Measurements from ENCODE around the gene SNCA. TPM values are rescaled to one million over a fixed set of nuclear protein-coding genes. Genes with fewer than 3 reads are reported as not detected.

The SNCA gene
- total RNA-seq, 1 donor from 2014 or later: 7.0 TPM

- no peak overlapping the region for H3K27ac ChIP-seq (replicated peaks)
- H3K27me3 ChIP-seq (ENCODE audit: low read depth): no peaks in the 10 kb centered on the region
- H3K4me1 ChIP-seq: peaks cover 11% of the 10 kb centered on the region
- H3K9me3 ChIP-seq (replicated peaks): no peaks in the 10 kb centered on the region
- intact Hi-C loops (cut with micrococcal nuclease): no loop called here
- H3K36me3 ChIP-seq: no peaks in the 10 kb centered on the region
- no peak overlapping the region for H3K4me3 ChIP-seq
- DNase-seq: no peak
- no peak for TF ChIP-seq CTCF (IDR thresholded peaks at IDR 0.05; ENCODE audit: borderline replicate concordance)
These were observed 17.0 kb downstream of the SNCA start for GRCh38 chr4:89820010-89820409.

GRCh38 chr4:89814362-89814761, 22.6 kb downstream of the SNCA start:
- no peak for TF ChIP-seq CTCF (IDR thresholded peaks at IDR 0.05; ENCODE audit: borderline replicate concordance)
- intact Hi-C loops (cut with micrococcal nuclease): no loop called here

GRCh38 chr4:89813197-89813596, 23.8 kb downstream of the SNCA start:
- no peaks in the 10 kb centered on the region for H3K36me3 ChIP-seq
- H3K9me3 ChIP-seq (replicated peaks): no peaks in the 10 kb centered on the region
- no peaks in the 10 kb centered on the region for H3K4me1 ChIP-seq
- H3K27me3 ChIP-seq (ENCODE audit: low read depth): no peaks in the 10 kb centered on the region
- H3K4me3 ChIP-seq: no peak overlapping the region
- H3K27ac ChIP-seq (replicated peaks): no peak overlapping the region
- intact Hi-C loops (cut with micrococcal nuclease): no loop called here
- TF ChIP-seq CTCF (IDR thresholded peaks at IDR 0.05; ENCODE audit: borderline replicate concordance): no peak
- DNase-seq: no peak

More at GRCh38 chr4:89814362-89814761, 22.6 kb downstream of the SNCA start:
- H3K4me3 ChIP-seq: no peak overlapping the region
- H3K36me3 ChIP-seq: no peaks in the 10 kb centered on the region
- no peak for DNase-seq
- no peak overlapping the region for H3K27ac ChIP-seq (replicated peaks)
- no peaks in the 10 kb centered on the region for H3K27me3 ChIP-seq (ENCODE audit: low read depth)
- H3K4me1 ChIP-seq: no peaks in the 10 kb centered on the region
- no peaks in the 10 kb centered on the region for H3K9me3 ChIP-seq (replicated peaks)

GRCh38 chr4:89807441-89808140, 29.4 kb downstream of the SNCA start:
- Histone ChIP-seq H3K36me3 (no peaks in the 10 kb centered on the region), H3K27ac (replicated peaks) (no peak overlapping the region), H3K4me1 (peaks cover 7% of the 10 kb centered on the region), H3K4me3 (no peak overlapping the region), H3K9me3 (replicated peaks) (no peaks in the 10 kb centered on the region), H3K27me3 (ENCODE audit: low read depth) (no peaks in the 10 kb centered on the region)
- intact Hi-C loops (cut with micrococcal nuclease): no loop called here
- no peak for TF ChIP-seq CTCF (IDR thresholded peaks at IDR 0.05; ENCODE audit: borderline replicate concordance)
- DNase-seq: no peak

GRCh38 chr4:89805297-89805696, 31.7 kb downstream of the SNCA start:
- intact Hi-C loops (cut with micrococcal nuclease): no loop called here
- no peaks in the 10 kb centered on the region for H3K9me3 ChIP-seq (replicated peaks)
- no peaks in the 10 kb centered on the region for H3K27me3 ChIP-seq (ENCODE audit: low read depth)
- H3K4me1 ChIP-seq: peaks cover 7% of the 10 kb centered on the region
- no peak for DNase-seq
- H3K27ac ChIP-seq (replicated peaks): no peak overlapping the region
- H3K4me3 ChIP-seq: no peak overlapping the region
- TF ChIP-seq CTCF (IDR thresholded peaks at IDR 0.05; ENCODE audit: borderline replicate concordance): no peak
- H3K36me3 ChIP-seq: no peaks in the 10 kb centered on the region
